Chondrocyte (in vitro differentiated cells): ENCODE measurements around the gene OR52E4. TPM values are rescaled to one million over a fixed set of nuclear protein-coding genes. Genes with fewer than 3 reads are reported as not detected.

Source experiments
- DNase-seq: peaks from one replicate; pipeline ENCODE4 v3.0.0; 2021; ENCODE audit warnings: mixed read lengths, low spot score
- H3K27ac Mint-ChIP-seq: one replicate; pipeline ENCODE4 v1.8.0; 2021; ENCODE audit warnings: mild to moderate bottlenecking, moderate library complexity, mixed read lengths; ENCODE audit not compliant: unreplicated experiment
- H3K27me3 Mint-ChIP-seq: 2 replicates; pipeline ENCODE4 v1.8.0; 2021; ENCODE audit warnings: low read depth, mixed read lengths
- H3K36me3 Mint-ChIP-seq: 2 replicates; pipeline ENCODE4 v1.8.0; 2021; ENCODE audit warnings: low read depth, mixed read lengths
- H3K4me1 Mint-ChIP-seq: 2 replicates; pipeline ENCODE4 v1.8.0; 2021; ENCODE audit warnings: low read depth, mild to moderate bottlenecking, mixed read lengths
- H3K4me3 Mint-ChIP-seq: one replicate; pipeline ENCODE4 v1.8.0; 2021; ENCODE audit warnings: mild to moderate bottlenecking, moderate library complexity, mixed read lengths; ENCODE audit not compliant: unreplicated experiment
- H3K9me3 Mint-ChIP-seq: 2 replicates; pipeline ENCODE4 v1.8.0; 2021; ENCODE audit warnings: low read depth, mixed read lengths
- CTCF ChIP-seq: fragments of 200-600 bp; sonication (generic); IDR thresholded peaks from 2 replicates; pipeline ENCODE4 v1.5.0; 2021; ENCODE audit warnings: antibody characterized with exemption, mild to moderate bottlenecking, moderate library complexity
- long read RNA-seq: library from polyadenylated mRNA; stranded (forward); transcript quantifications from one replicate; pipeline ENCODE4 v2.0.0, GENCODE V29; 2021
- total RNA-seq: library from RNA; stranded (reverse); gene quantifications from 3 replicates; pipeline ENCODE4 v1.2.1, GENCODE V29; 2021

OR52E4 gene
- total RNA-seq: not detected in 3 replicates
- long read RNA-seq: 0 reads

DNA sequence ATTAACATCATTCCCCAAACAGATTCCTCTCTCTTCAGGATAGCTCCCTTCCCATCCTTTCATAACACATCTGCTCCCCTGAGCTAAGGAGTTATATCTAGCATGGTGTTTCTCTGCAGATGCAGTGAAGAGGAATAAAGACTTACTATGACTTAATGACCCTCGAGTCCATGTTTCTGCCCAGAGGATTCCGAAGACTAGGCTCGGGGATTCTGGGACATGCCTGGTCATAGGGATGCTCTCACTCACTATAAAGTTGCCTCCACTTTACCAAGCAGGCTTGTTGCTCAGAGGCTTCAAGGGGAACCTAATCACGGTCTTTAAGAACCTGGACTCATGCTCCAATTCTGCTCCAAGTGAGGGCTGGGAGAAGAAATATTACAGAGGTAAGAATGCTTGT lies at the start of gene OR52E4:
Gene OR52E4, plus strand, starts transcription at position 301 of the 400 bp plus-strand sequence. CDS start 3,664 bp downstream, outside the sequence.
- Mint-ChIP-seq H3K27ac (no peak within 1 kb of the TSS), H3K36me3 (no peaks in the 10 kb centered on the region), H3K9me3 (no peaks in the 10 kb centered on the region), H3K27me3 (peaks cover 8% of the 10 kb centered on the region), H3K4me3 (no peak within 1 kb of the TSS), H3K4me1 (no peaks in the 10 kb centered on the region)
- no peak for TF ChIP-seq CTCF
- no peak for DNase-seq

DNA sequence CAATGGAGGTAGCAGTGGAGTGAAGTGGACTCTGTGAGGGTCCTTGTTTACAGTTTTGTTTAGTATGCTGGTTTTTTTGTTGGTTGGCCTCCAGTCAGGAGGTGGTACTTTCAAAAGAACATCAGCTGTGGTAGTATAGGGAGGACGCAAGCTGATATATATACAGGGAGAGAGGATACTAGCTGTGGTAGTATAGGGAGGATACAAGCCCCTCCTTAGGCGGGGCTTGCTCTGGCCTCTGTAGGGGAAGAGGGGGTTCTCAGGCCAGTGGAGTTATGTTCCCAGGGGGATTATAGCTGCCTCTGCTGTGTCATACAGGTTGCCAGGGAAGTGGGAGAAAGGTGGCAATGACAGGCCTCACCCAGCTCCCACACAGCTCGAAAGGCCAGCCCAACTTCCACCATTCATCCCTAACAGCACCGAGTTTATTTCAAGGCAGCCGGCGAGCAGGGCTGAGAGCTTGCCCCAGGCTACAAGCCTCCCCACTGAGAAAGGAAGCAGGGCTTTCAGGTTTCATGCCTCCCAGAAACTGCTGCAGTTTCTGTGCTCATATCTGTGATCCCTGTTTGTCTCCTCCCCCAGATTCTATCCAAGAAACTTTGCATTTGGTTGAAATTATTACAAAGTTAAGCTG lies 49.1 kb upstream of the OR52E4 start:
- no peaks in the 10 kb centered on the region for H3K36me3 Mint-ChIP-seq

DNA sequence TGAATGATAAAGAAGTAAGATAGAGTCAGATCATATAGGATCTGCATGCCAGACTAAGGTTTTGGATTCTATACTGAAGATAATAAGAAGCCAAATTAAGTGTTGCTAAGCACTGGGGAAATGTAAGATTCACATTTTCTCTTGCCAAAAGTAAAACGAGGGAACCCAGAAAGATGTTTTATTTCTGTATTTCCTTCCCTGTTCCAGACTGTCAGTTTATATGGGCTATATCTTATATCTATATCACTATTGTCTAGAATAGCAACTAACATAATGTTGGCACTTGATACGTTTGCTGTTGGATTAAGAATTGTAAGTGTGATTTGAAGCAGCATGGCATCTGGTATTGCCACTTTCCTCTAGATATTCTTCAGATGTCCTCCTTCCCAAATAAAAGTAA lies 47.0 kb upstream of the OR52E4 start:
- H3K9me3 Mint-ChIP-seq: peaks cover 17% of the 10 kb centered on the region
- no peak for TF ChIP-seq CTCF
- H3K4me3 Mint-ChIP-seq: no peak overlapping the region
- H3K4me1 Mint-ChIP-seq: peaks cover 11% of the 10 kb centered on the region
- no peak for DNase-seq
- H3K27me3 Mint-ChIP-seq: peaks cover 10% of the 10 kb centered on the region
- H3K27ac Mint-ChIP-seq: no peak overlapping the region
- H3K36me3 Mint-ChIP-seq: no peaks in the 10 kb centered on the region

More for the DNA sequence above, 49.1 kb upstream of the OR52E4 start:
- peaks cover 10% of the 10 kb centered on the region for H3K27me3 Mint-ChIP-seq
- no peak for TF ChIP-seq CTCF
- H3K4me1 Mint-ChIP-seq: no peaks in the 10 kb centered on the region
- DNase-seq: no peak
- no peak overlapping the region for H3K27ac Mint-ChIP-seq
- H3K9me3 Mint-ChIP-seq: peaks cover under 1% of the 10 kb centered on the region
- H3K4me3 Mint-ChIP-seq: no peak overlapping the region

GRCh38 chr11:5837695-5838094 lies 42.7 kb upstream of the OR52E4 start:
- Mint-ChIP-seq H3K9me3 (peaks cover 20% of the 10 kb centered on the region), H3K36me3 (no peaks in the 10 kb centered on the region), H3K4me1 (peaks cover 11% of the 10 kb centered on the region)

GRCh38 chr11:5841797-5842196 lies 38.6 kb upstream of the OR52E4 start, which contains the start of gene OR52E6:
Gene OR52E6, minus strand, starts transcription at chr11:5841897. Its CDS starts 0 bp downstream, at chr11:5841897.
- no peak within 1 kb of the TSS for H3K27ac Mint-ChIP-seq
- H3K9me3 Mint-ChIP-seq: peaks cover 17% of the 10 kb centered on the region
- H3K4me3 Mint-ChIP-seq: no peak within 1 kb of the TSS
- no peak for DNase-seq
- no peaks in the 10 kb centered on the region for H3K27me3 Mint-ChIP-seq
- TF ChIP-seq CTCF: no peak
- H3K36me3 Mint-ChIP-seq: no peaks in the 10 kb centered on the region
- H3K4me1 Mint-ChIP-seq: peaks cover 11% of the 10 kb centered on the region

More at GRCh38 chr11:5837695-5838094, 42.7 kb upstream of the OR52E4 start:
- Mint-ChIP-seq H3K27ac (no peak overlapping the region), H3K27me3 (no peaks in the 10 kb centered on the region), H3K4me3 (no peak overlapping the region)
- no peak for TF ChIP-seq CTCF
- no peak for DNase-seq
